HEK293 (cell line): ENCODE measurements around the gene CRYBG1.

Experiments used
- CTCF ChIA-PET: fragments of 350-600 bp; formaldehyde crosslinking; extraction: SDS; loops from one replicate; lab custom pipeline; 2021; ENCODE audit warnings: antibody characterized with exemption; lab: Yijun Ruan, JAX
- POLR2A ChIA-PET: fragments of 300-600 bp; formaldehyde crosslinking; extraction: SDS; loops from one replicate; lab custom pipeline; 2020; ENCODE audit warnings: antibody characterized with exemption, inconsistent platforms; lab: Yijun Ruan, JAX
- H3K27ac ChIP-seq: fragments of 200-500 bp; sonication (Bioruptor generic); 2 replicates; pipeline ENCODE4 v1.5.1; 2014; ENCODE audit warnings: low read depth, low read length, control low read depth, inconsistent platforms; ENCODE audit errors: extremely low read depth
- H3K36me3 ChIP-seq, 2 experiments: fragments of 200-500 bp in 1 of 2; sonication (Bioruptor generic) in 1 of 2; 1 replicate in 1 of 2; 2 replicates in 1 of 2; pipeline ENCODE4 v1.5.1; 2014 to 2017; ENCODE audit warnings: inconsistent platforms in 2 of 2, low read length in 2 of 2; ENCODE audit not compliant: control insufficient read depth in 2 of 2, insufficient read depth in 1 of 2
- H3K4me1 ChIP-seq: fragments of 200-500 bp; sonication (Bioruptor generic); 2 replicates; pipeline ENCODE4 v1.5.1; 2014; ENCODE audit warnings: mild to moderate bottlenecking, low read length, inconsistent platforms; ENCODE audit not compliant: control insufficient read depth, insufficient read depth
- H3K4me3 ChIP-seq: 2 replicates; pipeline ENCODE4 v1.5.1; 2011; ENCODE audit warnings: low read depth, mild to moderate bottlenecking, control low read depth, low read length, moderate library complexity
- H3K9me3 ChIP-seq: fragments of 200-500 bp; sonication (Bioruptor generic); 2 replicates; pipeline ENCODE4 v1.5.1; 2014; ENCODE audit warnings: low read depth, low read length, inconsistent platforms; ENCODE audit not compliant: control insufficient read depth, insufficient read depth
- GFI1B ChIP-seq: fragments of 450-650 bp; formaldehyde crosslinking; IDR thresholded peaks from 2 replicates; pipeline ENCODE4 v1.5.1; 2016; ENCODE audit warnings: missing biosample characterization, missing genetic modification characterization
- IKZF3 ChIP-seq: fragments of 450-650 bp; IDR thresholded peaks from 2 replicates; pipeline ENCODE4 v1.5.0; 2018; ENCODE audit warnings: missing biosample characterization, mild to moderate bottlenecking, missing genetic modification characterization, moderate library complexity
- MZF1 ChIP-seq: fragments of 450-650 bp; formaldehyde crosslinking; IDR thresholded peaks from 2 replicates; pipeline ENCODE4 v1.5.1; 2017; ENCODE audit warnings: missing biosample characterization, missing genetic modification characterization, borderline replicate concordance
- RBAK ChIP-seq: fragments of 450-650 bp; formaldehyde crosslinking; IDR thresholded peaks from 2 replicates; pipeline ENCODE4 v1.5.1; 2016; ENCODE audit warnings: missing biosample characterization, missing genetic modification characterization
- SCRT1 ChIP-seq: fragments of 450-650 bp; formaldehyde crosslinking; IDR thresholded peaks from 2 replicates; pipeline ENCODE4 v1.5.1; 2016; ENCODE audit warnings: missing biosample characterization, missing genetic modification characterization, borderline replicate concordance
- SCRT2 ChIP-seq: fragments of 450-650 bp; formaldehyde crosslinking; IDR thresholded peaks from 2 replicates; pipeline ENCODE4 v1.5.1; 2016; ENCODE audit warnings: missing biosample characterization, missing genetic modification characterization
- SP7 ChIP-seq: fragments of 450-650 bp; formaldehyde crosslinking; IDR thresholded peaks from 2 replicates; pipeline ENCODE4 v1.5.1; 2016; ENCODE audit warnings: missing biosample characterization, missing genetic modification characterization
- WT1 ChIP-seq: fragments of 450-650 bp; formaldehyde crosslinking; IDR thresholded peaks from 2 replicates; pipeline ENCODE4 v1.5.1; 2016; ENCODE audit warnings: missing biosample characterization, missing genetic modification characterization
- ZBTB7A ChIP-seq: fragments of 450-650 bp; formaldehyde crosslinking; IDR thresholded peaks from 2 replicates; pipeline ENCODE4 v1.5.1; 2016; ENCODE audit warnings: low read depth, missing biosample characterization, missing genetic modification characterization
- ZEB2 ChIP-seq: fragments of 450-650 bp; formaldehyde crosslinking; IDR thresholded peaks from 2 replicates; pipeline ENCODE4 v1.5.1; 2016; ENCODE audit warnings: missing biosample characterization, missing genetic modification characterization
- ZFP69B ChIP-seq: fragments of 450-650 bp; formaldehyde crosslinking; IDR thresholded peaks from 2 replicates; pipeline ENCODE4 v1.5.1; 2016; ENCODE audit warnings: missing biosample characterization, missing genetic modification characterization
- ZNF138 ChIP-seq: fragments of 450-650 bp; formaldehyde crosslinking; IDR thresholded peaks from 2 replicates; pipeline ENCODE4 v1.5.1; 2016; ENCODE audit warnings: missing biosample characterization, missing genetic modification characterization, borderline replicate concordance
- ZNF155 ChIP-seq: fragments of 450-650 bp; formaldehyde crosslinking; IDR thresholded peaks from 2 replicates; pipeline ENCODE4 v1.5.1; 2016; ENCODE audit warnings: missing biosample characterization, missing genetic modification characterization
- ZNF175 ChIP-seq: fragments of 450-650 bp; formaldehyde crosslinking; IDR thresholded peaks from 2 replicates; pipeline ENCODE4 v1.5.1; 2016; ENCODE audit warnings: missing biosample characterization, missing genetic modification characterization
- ZNF2 ChIP-seq: fragments of 450-650 bp; formaldehyde crosslinking; IDR thresholded peaks from 2 replicates; pipeline ENCODE4 v1.5.1; 2016; ENCODE audit warnings: missing biosample characterization, missing genetic modification characterization
- ZNF211 ChIP-seq: fragments of 450-650 bp; formaldehyde crosslinking; IDR thresholded peaks from 2 replicates; pipeline ENCODE4 v1.5.1; 2016; ENCODE audit warnings: low read depth, missing biosample characterization, missing genetic modification characterization
- ZNF24 ChIP-seq: fragments of 450-650 bp; formaldehyde crosslinking; IDR thresholded peaks from 2 replicates; pipeline ENCODE4 v1.5.1; 2016; ENCODE audit warnings: missing biosample characterization, missing genetic modification characterization
- ZNF292 ChIP-seq: fragments of 450-650 bp; formaldehyde crosslinking; IDR thresholded peaks from 2 replicates; pipeline ENCODE4 v1.5.1; 2016; ENCODE audit warnings: low read depth, missing biosample characterization, missing genetic modification characterization, borderline replicate concordance
- ZNF416 ChIP-seq: fragments of 450-650 bp; formaldehyde crosslinking; IDR thresholded peaks from 2 replicates; pipeline ENCODE4 v1.5.1; 2016; ENCODE audit warnings: missing biosample characterization, missing genetic modification characterization
- ZNF514 ChIP-seq: fragments of 450-650 bp; formaldehyde crosslinking; IDR thresholded peaks from 2 replicates; pipeline ENCODE4 v1.5.1; 2016; ENCODE audit warnings: missing biosample characterization, missing genetic modification characterization
- ZNF585B ChIP-seq: fragments of 450-650 bp; formaldehyde crosslinking; IDR thresholded peaks from 2 replicates; pipeline ENCODE4 v1.5.1; 2016; ENCODE audit warnings: missing biosample characterization, missing genetic modification characterization
- ZNF621 ChIP-seq: fragments of 450-650 bp; formaldehyde crosslinking; IDR thresholded peaks from 2 replicates; pipeline ENCODE4 v1.5.1; 2017; ENCODE audit warnings: missing biosample characterization, missing genetic modification characterization
- ZNF654 ChIP-seq: fragments of 450-650 bp; formaldehyde crosslinking; IDR thresholded peaks from 2 replicates; pipeline ENCODE4 v1.5.1; 2016; ENCODE audit warnings: low read depth, missing biosample characterization, missing genetic modification characterization
- ZNF747 ChIP-seq: fragments of 450-650 bp; formaldehyde crosslinking; IDR thresholded peaks from 2 replicates; pipeline ENCODE4 v1.5.1; 2016; ENCODE audit warnings: missing biosample characterization, missing genetic modification characterization
- ZNF768 ChIP-seq: fragments of 450-650 bp; formaldehyde crosslinking; IDR thresholded peaks from 2 replicates; pipeline ENCODE4 v1.5.1; 2018; ENCODE audit warnings: missing biosample characterization, mild to moderate bottlenecking, missing genetic modification characterization
- TF ChIP-seq, protein P1 (sequence below): fragments of 450-650 bp; formaldehyde crosslinking; IDR thresholded peaks from 2 replicates; pipeline ENCODE4 v1.5.1; 2016; ENCODE audit warnings: missing biosample characterization, missing genetic modification characterization, low read depth
- TF ChIP-seq, protein P2 (sequence below): fragments of 450-650 bp; formaldehyde crosslinking; IDR thresholded peaks from 2 replicates; pipeline ENCODE4 v1.5.1; 2017; ENCODE audit warnings: missing biosample characterization, missing genetic modification characterization
- TF ChIP-seq, protein P3 (sequence below): fragments of 450-650 bp; formaldehyde crosslinking; IDR thresholded peaks from 2 replicates; pipeline ENCODE4 v1.5.1; 2016; ENCODE audit warnings: missing biosample characterization, missing genetic modification characterization
- TF ChIP-seq, protein P4 (sequence below): fragments of 450-650 bp; formaldehyde crosslinking; IDR thresholded peaks from 2 replicates; pipeline ENCODE4 v1.5.1; 2016; ENCODE audit warnings: missing biosample characterization, missing genetic modification characterization
- TF ChIP-seq, protein P5 (sequence below): sonication (generic); formaldehyde crosslinking; IDR thresholded peaks from 2 replicates; pipeline ENCODE4 v1.8.1; 2022; ENCODE audit warnings: mild to moderate bottlenecking, moderate library complexity, missing genetic modification reagents

The CRYBG1 gene

DNA sequence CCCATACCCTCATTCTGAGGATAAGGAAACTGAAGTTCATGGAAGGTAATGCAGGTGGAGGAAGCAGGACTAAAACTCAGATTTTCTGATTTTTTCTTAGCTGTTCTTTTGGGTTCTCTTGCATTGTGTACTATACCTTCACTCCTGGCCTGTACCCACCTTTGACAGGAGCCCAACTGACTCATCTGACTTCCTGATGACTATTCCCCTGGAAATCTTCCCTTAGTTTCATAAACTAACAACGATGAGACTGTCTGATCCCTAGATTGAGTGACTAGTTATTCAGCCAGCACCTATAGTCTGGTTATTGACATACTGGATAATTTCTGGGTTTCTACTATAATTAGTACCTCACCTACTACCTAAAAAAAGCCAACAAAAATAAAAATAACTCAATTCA is 10.1 kb downstream of the CRYBG1 start:
- ChIA-PET POLR2A (no interaction called here), CTCF (interaction anchor here (1.0 to 6.1 kb wide), 2 partner anchors 9 to 72 kb away, joined by 3 to 62 read pairs; partner anchors contain the start of gene CRYBG1)
- Histone ChIP-seq H3K4me1 (no peaks in the 10 kb centered on the region), H3K9me3 (no peaks in the 10 kb centered on the region), H3K4me3 (no peak overlapping the region), H3K27ac (no peak overlapping the region), H3K36me3 (no peaks in the 10 kb centered on the region)
- TF ChIP-seq ZBTB7A (tag by site-specific recombination): no peak
- no peak for TF ChIP-seq ZNF292 (tag by site-specific recombination)
- TF ChIP-seq ZNF768: no peak
- no peak for TF ChIP-seq ZNF416 (tag by site-specific recombination)
- no peak for TF ChIP-seq ZNF585B (tag by site-specific recombination)
- TF ChIP-seq, protein P1, sequence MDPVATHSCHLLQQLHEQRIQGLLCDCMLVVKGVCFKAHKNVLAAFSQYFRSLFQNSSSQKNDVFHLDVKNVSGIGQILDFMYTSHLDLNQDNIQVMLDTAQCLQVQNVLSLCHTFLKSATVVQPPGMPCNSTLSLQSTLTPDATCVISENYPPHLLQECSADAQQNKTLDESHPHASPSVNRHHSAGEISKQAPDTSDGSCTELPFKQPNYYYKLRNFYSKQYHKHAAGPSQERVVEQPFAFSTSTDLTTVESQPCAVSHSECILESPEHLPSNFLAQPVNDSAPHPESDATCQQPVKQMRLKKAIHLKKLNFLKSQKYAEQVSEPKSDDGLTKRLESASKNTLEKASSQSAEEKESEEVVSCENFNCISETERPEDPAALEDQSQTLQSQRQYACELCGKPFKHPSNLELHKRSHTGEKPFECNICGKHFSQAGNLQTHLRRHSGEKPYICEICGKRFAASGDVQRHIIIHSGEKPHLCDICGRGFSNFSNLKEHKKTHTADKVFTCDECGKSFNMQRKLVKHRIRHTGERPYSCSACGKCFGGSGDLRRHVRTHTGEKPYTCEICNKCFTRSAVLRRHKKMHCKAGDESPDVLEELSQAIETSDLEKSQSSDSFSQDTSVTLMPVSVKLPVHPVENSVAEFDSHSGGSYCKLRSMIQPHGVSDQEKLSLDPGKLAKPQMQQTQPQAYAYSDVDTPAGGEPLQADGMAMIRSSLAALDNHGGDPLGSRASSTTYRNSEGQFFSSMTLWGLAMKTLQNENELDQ: no peak
- TF ChIP-seq RBAK (tag by site-specific recombination): no peak
- TF ChIP-seq ZEB2 (tag by site-specific recombination): no peak
- TF ChIP-seq IKZF3 (tag by site-specific recombination): no peak
- TF ChIP-seq, protein P2, sequence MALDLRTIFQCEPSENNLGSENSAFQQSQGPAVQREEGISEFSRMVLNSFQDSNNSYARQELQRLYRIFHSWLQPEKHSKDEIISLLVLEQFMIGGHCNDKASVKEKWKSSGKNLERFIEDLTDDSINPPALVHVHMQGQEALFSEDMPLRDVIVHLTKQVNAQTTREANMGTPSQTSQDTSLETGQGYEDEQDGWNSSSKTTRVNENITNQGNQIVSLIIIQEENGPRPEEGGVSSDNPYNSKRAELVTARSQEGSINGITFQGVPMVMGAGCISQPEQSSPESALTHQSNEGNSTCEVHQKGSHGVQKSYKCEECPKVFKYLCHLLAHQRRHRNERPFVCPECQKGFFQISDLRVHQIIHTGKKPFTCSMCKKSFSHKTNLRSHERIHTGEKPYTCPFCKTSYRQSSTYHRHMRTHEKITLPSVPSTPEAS (tag by site-specific recombination): no peak
- TF ChIP-seq GFI1B (tag by site-specific recombination): no peak
- no peak for TF ChIP-seq MZF1 (tag by site-specific recombination)
- no peak for TF ChIP-seq ZNF24 (tag by site-specific recombination)
- TF ChIP-seq ZNF138: no peak
- TF ChIP-seq, protein P3, sequence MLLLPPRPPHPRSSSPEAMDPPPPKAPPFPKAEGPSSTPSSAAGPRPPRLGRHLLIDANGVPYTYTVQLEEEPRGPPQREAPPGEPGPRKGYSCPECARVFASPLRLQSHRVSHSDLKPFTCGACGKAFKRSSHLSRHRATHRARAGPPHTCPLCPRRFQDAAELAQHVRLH (tag by site-specific recombination): no peak
- TF ChIP-seq WT1 (tag by site-specific recombination): no peak
- TF ChIP-seq ZNF514 (tag by site-specific recombination): no peak

DNA sequence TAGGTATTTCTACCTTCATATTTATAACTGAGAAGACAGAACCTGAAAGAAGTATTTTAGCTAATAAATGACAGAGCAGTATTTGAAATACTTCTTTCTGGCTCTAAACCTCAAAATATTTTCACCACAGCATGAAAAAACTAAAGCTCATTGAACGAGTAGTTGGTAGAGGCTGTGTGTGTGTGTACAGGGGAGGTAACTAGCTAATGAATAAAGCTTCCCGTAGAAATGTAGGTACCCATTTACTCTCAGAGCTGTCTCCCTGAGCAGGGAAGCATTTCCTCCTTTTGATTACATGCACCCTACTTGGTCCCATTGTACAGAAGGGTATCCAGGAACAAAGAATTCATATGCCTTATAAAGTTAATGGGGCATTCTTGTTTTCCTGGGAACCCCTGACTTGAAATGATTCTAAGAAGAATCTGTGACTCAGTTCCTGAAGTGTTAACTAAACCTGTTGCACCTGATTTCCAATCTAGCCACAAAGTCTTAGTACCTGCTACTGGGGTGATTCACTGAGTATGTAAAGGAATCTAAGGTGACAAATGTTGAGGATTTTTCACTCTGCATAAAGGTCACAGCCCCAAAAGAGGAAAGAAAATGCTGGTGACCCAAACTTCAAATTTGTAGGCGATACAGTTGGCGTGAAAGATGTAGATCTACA is 12.5 kb downstream of the CRYBG1 start:
- Histone ChIP-seq H3K36me3 (no peaks in the 10 kb centered on the region), H3K9me3 (no peaks in the 10 kb centered on the region), H3K27ac (no peak overlapping the region), H3K4me3 (no peak overlapping the region), H3K4me1 (no peaks in the 10 kb centered on the region)
- POLR2A ChIA-PET: interaction anchor here (0.5 kb wide), 1 partner anchor 93 kb away, joined by 5 read pairs; no protein-coding TSS in a partner anchor
- CTCF ChIA-PET: interaction anchor here (0.6 to 6.1 kb wide), 5 partner anchors 12 to 323 kb away, joined by 3 to 62 read pairs (median 4); partner anchors contain the start of gene CRYBG1
- TF ChIP-seq WT1 (tag by site-specific recombination): no peak
- TF ChIP-seq, protein P4, sequence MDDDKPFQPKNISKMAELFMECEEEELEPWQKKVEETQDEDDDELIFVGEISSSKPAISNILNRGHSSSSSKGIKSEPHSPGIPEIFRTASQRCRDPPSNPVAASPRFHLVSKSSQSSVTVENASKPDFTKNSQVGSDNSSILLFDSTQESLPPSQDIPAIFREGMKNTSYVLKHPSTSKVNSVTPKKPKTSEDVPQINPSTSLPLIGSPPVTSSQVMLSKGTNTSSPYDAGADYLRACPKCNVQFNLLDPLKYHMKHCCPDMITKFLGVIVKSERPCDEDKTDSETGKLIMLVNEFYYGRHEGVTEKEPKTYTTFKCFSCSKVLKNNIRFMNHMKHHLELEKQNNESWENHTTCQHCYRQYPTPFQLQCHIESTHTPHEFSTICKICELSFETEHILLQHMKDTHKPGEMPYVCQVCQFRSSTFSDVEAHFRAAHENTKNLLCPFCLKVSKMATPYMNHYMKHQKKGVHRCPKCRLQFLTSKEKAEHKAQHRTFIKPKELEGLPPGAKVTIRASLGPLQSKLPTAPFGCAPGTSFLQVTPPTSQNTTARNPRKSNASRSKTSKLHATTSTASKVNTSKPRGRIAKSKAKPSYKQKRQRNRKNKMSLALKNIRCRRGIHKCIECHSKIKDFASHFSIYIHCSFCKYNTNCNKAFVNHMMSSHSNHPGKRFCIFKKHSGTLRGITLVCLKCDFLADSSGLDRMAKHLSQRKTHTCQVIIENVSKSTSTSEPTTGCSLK (tag by site-specific recombination): no peak
- TF ChIP-seq, protein P5, sequence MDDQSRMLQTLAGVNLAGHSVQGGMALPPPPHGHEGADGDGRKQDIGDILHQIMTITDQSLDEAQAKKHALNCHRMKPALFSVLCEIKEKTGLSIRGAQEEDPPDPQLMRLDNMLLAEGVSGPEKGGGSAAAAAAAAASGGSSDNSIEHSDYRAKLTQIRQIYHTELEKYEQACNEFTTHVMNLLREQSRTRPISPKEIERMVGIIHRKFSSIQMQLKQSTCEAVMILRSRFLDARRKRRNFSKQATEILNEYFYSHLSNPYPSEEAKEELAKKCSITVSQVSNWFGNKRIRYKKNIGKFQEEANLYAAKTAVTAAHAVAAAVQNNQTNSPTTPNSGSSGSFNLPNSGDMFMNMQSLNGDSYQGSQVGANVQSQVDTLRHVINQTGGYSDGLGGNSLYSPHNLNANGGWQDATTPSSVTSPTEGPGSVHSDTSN (CRISPR knock-in tag): no peak
- no peak for TF ChIP-seq ZFP69B (tag by site-specific recombination)
- no peak for TF ChIP-seq ZNF2 (tag by site-specific recombination)
- no peak for TF ChIP-seq SCRT2
- TF ChIP-seq ZNF155 (tag by site-specific recombination): no peak
- TF ChIP-seq ZNF621: no peak
- no peak for TF ChIP-seq ZNF654 (tag by site-specific recombination)
- no peak for TF ChIP-seq SCRT1
- no peak for TF ChIP-seq SP7
- no peak for TF ChIP-seq ZNF175 (tag by site-specific recombination)
- TF ChIP-seq ZNF211 (tag by site-specific recombination): no peak
- TF ChIP-seq ZNF747 (tag by site-specific recombination): no peak
